ENCODE measurements around the gene PTPRT. TPM values are rescaled to one million over a fixed set of nuclear protein-coding genes. Genes with fewer than 3 reads are reported as not detected.

PTPRT gene
- total and polyA plus RNA-seq, 4 donors = 0.14 to 2.8 (median 0.40) TPM

- no peak overlapping the region for H3K4me3 ChIP-seq (ENCODE audit: low read depth in 1 of 3, low read length in 3 of 3)
- WGBS = 52% methylated on average over 4 of the region's 4 CpGs
- DNase-seq (ENCODE audit: low spot score) = no peak
These were observed 145.8 kb downstream of the PTPRT start for GRCh38 chr20:43043887-43044286.

GRCh38 chr20:43040427-43040826 is 149.3 kb downstream of the PTPRT start:
- no peak overlapping the region for H3K9ac ChIP-seq (ENCODE audit: low read depth in 1 of 2, low read length in 2 of 2)
- DNase-seq (ENCODE audit: low spot score) = no peak
- 20% methylated on average over 6 of the region's 6 CpGs for WGBS

More at GRCh38 chr20:43043887-43044286, 145.8 kb downstream of the PTPRT start:
- no peak for TF ChIP-seq ATF3 (IDR thresholded peaks at IDR 0.05)
- TF ChIP-seq REST (IDR thresholded peaks at IDR 0.05) = peak; percentile 73
- TF ChIP-seq JUND (IDR thresholded peaks at IDR 0.05) = no peak
- no peak for TF ChIP-seq MAX (IDR thresholded peaks at IDR 0.05)
- TF ChIP-seq EGR1 (IDR thresholded peaks at IDR 0.05; ENCODE audit: low read depth in 2 of 2) = no peak
- Histone ChIP-seq H3K9me3 (ENCODE audit: control insufficient read depth in 4 of 4, low read length in 3 of 4) (no peaks in the 10 kb centered on the region), H3K4me1 (ENCODE audit: control insufficient read depth in 4 of 4, insufficient read depth in 4 of 4, low read length in 3 of 4) (no peaks in the 10 kb centered on the region), H3K9ac (ENCODE audit: low read depth in 1 of 2, low read length in 2 of 2) (no peak overlapping the region), H3K36me3 (ENCODE audit: control insufficient read depth in 4 of 4, insufficient read depth in 3 of 4, low read depth in 1 of 4, low read length in 3 of 4) (no peaks in the 10 kb centered on the region), H3K27me3 (ENCODE audit: control insufficient read depth in 4 of 4, insufficient read depth in 4 of 4, low read length in 3 of 4) (peaks cover 0 to 7% (median 0%) of the 10 kb centered on the region in 4 donors), H3K27ac (ENCODE audit: low read depth in 1 of 2, low read length in 2 of 2) (no peak overlapping the region)

More at GRCh38 chr20:43040427-43040826, 149.3 kb downstream of the PTPRT start:
- peaks cover 0 to 7% (median 0%) of the 10 kb centered on the region in 4 donors for H3K27me3 ChIP-seq (ENCODE audit: control insufficient read depth in 4 of 4, insufficient read depth in 4 of 4, low read length in 3 of 4)
- no peak overlapping the region for H3K4me3 ChIP-seq (ENCODE audit: low read depth in 1 of 3, low read length in 3 of 3)
- no peak overlapping the region for H3K27ac ChIP-seq (ENCODE audit: low read depth in 1 of 2, low read length in 2 of 2)
- TF ChIP-seq REST (IDR thresholded peaks at IDR 0.05) (peak; percentile 98), FOXA2 (IDR thresholded peaks at IDR 0.05) (no peak)
- H3K4me1 ChIP-seq (ENCODE audit: control insufficient read depth in 4 of 4, insufficient read depth in 4 of 4, low read length in 3 of 4) = no peaks in the 10 kb centered on the region
- no peaks in the 10 kb centered on the region for H3K9me3 ChIP-seq (ENCODE audit: control insufficient read depth in 4 of 4, low read length in 3 of 4)
- H3K36me3 ChIP-seq (ENCODE audit: control insufficient read depth in 4 of 4, insufficient read depth in 3 of 4, low read depth in 1 of 4, low read length in 3 of 4) = no peaks in the 10 kb centered on the region

All from liver (tissue), 9 donors.